GM04503 (cell line): ENCODE measurements around the gene ATOH8.
A peak's percentile ranks its signal among the peaks of the same experiment; 100 is the strongest.

Experiments
- DNase-seq: peaks from one replicate; pipeline ENCODE4 v3.0.0-alpha.2; 2012; ENCODE audit warnings: low read depth

Gene ATOH8

GRCh38 chr2:85754313-85755095, 713 bp downstream of the ATOH8 start:
- no peak for DNase-seq

- peak; percentile 77 for DNase-seq
These were observed 1.6 kb downstream of the ATOH8 start for GRCh38 chr2:85755122-85756027.

DNA sequence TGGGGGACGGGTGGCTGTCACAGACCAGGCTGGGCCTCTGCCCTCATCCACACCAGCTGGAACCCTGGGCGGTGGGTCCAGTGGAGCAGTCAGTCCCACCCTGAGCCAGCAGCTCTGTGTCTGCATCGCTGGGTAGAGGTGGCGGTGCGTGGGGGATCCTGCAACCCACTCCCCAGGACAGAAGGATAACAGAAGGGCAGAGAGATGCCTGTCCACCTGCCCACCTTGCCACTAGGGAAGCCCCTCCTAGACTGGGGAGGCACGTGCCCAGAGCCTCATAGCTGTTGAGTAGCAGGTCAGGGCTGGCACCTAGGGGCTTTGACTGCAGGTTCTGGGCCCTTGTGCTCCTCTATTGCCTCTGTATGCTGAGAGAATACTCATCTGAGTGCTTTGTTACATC, 2.4 kb downstream of the ATOH8 start:
- no peak for DNase-seq

- no peak for DNase-seq
These were observed 3.1 kb downstream of the ATOH8 start for GRCh38 chr2:85756822-85757435.

- DNase-seq = no peak
These were observed 4.1 kb downstream of the ATOH8 start for GRCh38 chr2:85757860-85758259.

DNA sequence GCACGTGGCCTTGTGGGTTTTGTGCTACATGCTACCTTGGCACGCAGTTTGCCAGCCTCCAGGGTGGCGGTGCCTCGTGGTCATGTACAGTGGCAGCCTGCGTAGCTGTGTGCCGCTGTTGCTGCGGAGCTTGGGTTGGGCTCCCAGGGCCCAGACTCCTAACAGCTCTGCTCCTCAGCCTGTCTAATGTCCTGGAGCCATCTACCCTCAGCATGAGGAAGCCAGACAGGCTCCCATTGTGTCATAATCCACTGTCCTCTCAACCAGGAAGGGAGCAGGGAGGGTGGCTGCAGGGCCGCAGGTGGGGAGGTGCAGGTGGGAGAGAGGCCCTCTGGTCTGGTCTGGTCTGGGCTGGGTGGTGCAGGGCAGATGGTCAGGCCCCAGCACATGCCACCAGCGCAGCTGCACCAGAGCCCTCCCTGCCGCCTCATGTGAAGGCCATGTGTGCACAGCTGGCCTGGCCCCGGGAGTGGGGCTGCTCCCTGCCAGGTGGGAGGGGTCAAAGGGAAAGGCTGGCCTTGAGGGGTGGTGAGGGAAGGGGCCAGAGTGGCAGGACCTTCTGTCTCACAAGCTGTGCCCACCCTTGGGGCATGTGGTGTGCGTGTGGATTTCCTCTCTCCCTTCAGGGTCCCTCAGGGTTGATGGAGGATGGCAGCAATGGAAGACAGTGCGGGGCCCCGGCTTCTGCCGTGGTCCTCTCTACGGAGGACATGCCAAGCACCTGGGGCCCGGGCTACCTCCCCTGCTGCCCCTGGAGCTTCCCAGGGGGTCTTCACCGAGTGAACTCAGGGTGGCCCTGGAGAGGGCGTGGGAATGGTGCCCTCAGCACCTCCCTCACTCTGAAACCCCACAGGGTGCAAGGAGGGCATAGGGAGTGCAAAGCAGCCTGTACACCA, 4.8 kb downstream of the ATOH8 start:
- DNase-seq = no peak

DNA sequence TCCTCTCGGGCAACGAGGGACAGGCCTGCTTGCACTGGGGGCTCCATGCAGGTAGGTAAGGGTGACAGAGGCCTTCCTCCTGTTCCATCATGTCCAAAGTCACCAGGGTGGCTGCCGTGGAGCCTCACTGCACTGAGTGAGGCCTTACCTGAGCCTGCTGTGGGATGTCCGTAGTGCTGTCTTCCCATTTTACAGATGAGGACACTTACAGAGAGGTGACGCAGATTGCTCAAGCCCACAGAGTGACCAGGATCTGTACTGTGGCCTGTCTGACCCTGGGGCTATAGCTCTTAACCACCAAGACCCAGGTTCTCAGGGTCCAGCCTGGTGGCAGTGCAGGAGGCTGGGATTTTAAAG, 5.4 kb downstream of the ATOH8 start:
- DNase-seq = no peak

DNA sequence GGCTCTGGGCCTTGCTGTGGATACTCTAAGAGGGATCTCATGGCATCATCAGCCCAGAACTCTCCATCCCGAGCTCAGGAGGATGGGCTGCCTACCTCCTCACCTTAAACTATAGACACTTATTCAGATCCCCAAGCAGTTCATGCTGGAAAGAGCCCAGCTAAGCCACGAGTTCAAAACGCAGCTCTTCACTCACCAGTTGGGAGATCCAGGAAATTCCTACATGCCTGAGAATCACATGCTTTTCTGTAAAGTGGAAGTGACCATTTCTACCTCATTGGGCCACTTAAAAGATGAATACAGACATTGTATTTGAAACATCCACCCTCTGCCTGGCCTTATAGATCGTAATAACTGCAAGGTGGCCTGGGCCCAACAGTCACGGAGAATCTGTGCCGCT, 6.6 kb downstream of the ATOH8 start:
- DNase-seq = no peak

GRCh38 chr2:85760872-85761271, 7.1 kb downstream of the ATOH8 start:
- no peak for DNase-seq

DNA sequence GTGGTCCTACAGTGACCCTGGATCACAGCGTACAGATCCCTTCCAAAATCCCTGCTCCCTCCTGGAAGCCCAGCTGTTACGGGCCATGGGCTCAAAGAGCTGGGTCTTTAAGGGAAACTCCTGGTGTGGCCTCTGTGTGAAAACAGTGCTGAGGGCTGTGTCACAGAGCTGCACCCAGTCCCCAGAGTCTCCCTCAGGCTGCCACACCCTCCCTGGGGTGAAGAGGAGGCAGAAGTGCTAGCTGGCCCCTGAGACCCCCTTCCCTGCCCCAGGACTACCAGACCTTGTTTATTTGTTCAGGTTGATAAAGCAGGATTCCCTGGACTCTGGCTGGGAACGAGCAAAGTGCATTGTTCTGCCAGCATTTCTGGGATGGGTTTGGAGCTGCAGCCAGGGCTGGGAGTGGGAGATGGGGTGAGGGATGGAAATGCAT, 7.7 kb downstream of the ATOH8 start:
- DNase-seq = no peak

GRCh38 chr2:85761946-85762345, 8.2 kb downstream of the ATOH8 start:
- no peak for DNase-seq

- no peak for DNase-seq
These were observed 9.3 kb downstream of the ATOH8 start for GRCh38 chr2:85763132-85763531.

- no peak for DNase-seq
These were observed 10.0 kb downstream of the ATOH8 start for GRCh38 chr2:85763831-85764230.

GRCh38 chr2:85765081-85765731, 11.4 kb downstream of the ATOH8 start:
- no peak for DNase-seq

DNA sequence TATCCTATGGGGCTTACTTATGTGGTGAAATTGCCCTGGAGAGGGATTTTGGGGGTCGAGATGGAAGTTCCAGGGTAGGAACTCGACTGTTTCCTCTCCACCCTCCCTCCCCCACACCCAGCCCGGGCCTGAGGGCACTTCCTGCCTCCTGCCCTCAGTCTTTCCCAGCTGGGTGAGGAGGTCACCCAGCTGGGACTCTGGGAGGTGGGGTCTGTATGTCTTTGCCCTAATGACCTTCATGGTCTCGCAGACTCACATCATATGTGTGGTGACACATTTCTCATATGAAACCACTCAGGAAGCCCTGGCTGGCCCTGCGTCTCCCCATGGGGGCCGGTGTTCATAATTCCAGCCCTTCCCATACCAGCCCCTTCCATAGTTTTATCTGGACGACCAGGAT, 12.4 kb downstream of the ATOH8 start:
- no peak for DNase-seq

DNA sequence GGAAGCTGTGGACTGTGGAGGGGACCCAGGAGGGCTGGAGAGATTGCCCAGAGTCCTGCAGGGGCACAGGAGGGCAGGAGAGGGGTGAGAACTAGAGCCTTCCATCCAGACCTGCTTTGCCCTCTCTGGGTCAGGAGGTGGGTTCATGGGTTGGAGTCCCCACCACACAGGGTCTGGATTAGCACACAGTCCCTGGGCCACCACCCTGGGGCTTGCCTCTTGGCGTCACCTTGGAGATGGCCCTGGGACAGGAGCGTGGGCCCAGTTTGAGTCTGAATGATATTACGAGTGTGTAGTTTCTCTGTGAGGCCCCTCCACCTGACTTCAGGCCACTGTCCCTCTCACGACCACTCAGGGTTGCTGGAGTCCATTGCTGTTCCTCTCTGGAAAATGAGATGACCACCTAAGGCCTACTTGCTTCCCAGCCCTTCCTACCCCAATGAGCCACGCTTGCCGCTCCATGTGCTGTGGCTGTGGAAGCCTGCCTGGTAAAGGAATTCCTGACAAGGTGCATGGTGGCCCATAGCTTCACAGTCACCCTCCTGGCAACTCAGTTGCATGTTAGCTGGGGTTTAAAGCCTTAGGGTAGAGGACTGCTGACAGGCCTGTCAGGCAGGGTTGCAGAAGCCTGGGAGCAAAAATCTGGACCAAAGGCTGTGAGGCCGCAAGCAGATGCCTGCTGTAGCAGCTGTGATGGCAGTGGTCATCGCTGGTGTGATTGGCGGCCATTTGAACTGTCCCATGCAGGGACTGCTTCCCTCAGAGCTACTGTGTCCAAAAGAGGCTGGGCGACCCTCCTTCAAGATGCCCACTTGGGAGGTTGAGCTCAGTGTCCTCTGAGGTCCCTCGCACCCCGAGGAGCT, 14.2 kb downstream of the ATOH8 start:
- DNase-seq = no peak

DNA sequence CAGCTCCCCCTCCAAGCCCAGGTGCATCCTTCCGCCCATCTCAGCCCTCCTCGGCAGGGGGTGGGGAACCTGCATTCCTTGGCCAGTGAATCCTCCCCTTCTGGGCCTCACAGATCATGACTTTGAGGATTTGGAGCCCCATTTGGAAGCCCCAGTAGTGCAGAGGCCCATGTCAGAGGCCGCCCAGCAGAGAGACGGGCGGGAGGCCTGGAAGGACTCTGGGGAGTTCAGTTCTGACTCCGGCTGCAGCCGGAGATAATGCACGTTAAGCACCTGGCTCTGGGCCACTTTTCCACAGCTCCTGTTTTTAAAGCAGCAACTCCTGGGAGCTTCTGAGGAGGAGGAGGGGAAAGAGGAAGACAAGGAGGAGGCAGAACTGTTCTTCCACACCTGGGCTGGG, 14.9 kb downstream of the ATOH8 start:
- no peak for DNase-seq

GRCh38 chr2:85769236-85769982, 15.6 kb downstream of the ATOH8 start:
- no peak for DNase-seq

DNA sequence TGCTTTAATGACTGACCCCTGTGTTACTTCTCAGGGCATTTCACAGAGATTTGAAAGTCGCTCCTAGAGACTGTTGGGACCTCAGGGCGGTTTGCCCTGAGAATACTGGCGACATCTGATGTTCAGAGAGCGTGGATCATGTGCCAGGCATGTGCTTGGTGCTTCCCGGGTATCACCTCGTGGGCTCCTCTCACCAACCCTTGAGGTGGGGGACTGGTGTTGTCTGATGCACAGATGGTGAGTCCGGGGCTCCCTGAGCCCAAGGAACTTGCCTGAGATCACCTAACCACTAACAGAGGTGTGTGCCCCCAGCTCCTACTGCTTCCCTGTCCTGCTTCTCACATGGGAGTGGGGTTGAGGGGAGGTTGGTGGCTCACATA, 16.2 kb downstream of the ATOH8 start:
- no peak for DNase-seq

GRCh38 chr2:85770369-85770768, 16.6 kb downstream of the ATOH8 start:
- no peak for DNase-seq
